ENCODE measurements around the gene MSH3. TPM values are rescaled to one million over a fixed set of nuclear protein-coding genes. Genes with fewer than 3 reads are reported as not detected.
A peak's percentile ranks its signal among the peaks of the same experiment; 100 is the strongest.
"Not testable (repeated sequence)": the region's sequence is repeated elsewhere in the genome, so short reads cannot be mapped to it uniquely, and the experiment has no call there.

Gene MSH3
- total RNA-seq, 2 experiments from 2014 or later, result 23.2 to 23.6 TPM

DNA sequence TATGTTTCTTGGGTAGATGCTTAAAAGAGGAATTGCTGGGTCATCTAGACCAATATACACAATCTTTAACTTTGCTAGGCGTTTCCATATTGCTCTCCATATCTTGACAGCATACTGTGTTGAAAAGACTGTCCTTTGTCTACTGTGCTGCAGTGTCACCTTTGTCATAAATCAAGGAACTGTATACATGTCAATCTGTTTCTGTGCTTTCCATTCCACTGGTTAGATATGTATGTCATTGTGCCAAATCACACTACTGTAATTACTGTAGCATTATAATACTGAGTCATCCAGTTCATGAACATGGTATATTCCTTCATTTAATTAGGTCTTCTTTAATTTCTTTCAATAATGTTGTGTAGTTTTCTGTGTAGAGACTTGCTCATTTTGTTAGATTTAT is 156.0 kb downstream of the MSH3 start:
- H3K27me3 Mint-ChIP-seq, result no peaks in the 10 kb centered on the region
- peaks cover 28% of the 10 kb centered on the region for H3K36me3 Mint-ChIP-seq
- intact Hi-C loops (cut with micrococcal nuclease), result no loop called here
- ChIA-PET CTCF (no interaction called here), POLR2A (no interaction called here)
- peaks cover 3% of the 10 kb centered on the region for H3K4me1 Mint-ChIP-seq (ENCODE audit: low read depth)
- no peak for DNase-seq
- no peak overlapping the region for H3K4me3 Mint-ChIP-seq
- no peaks in the 10 kb centered on the region for H3K9me3 Mint-ChIP-seq
- H3K27ac Mint-ChIP-seq, result no peak overlapping the region

GRCh38 chr5:80816590-80816989 is 162.1 kb downstream of the MSH3 start:
- H3K9me3 Mint-ChIP-seq, result no peaks in the 10 kb centered on the region
- no peaks in the 10 kb centered on the region for H3K27me3 Mint-ChIP-seq
- intact Hi-C loops (cut with micrococcal nuclease), result no loop called here
- ChIA-PET POLR2A (no interaction called here), CTCF (no interaction called here)
- DNase-seq, result no peak
- H3K4me3 Mint-ChIP-seq, result no peak overlapping the region
- H3K27ac Mint-ChIP-seq, result no peak overlapping the region
- H3K36me3 Mint-ChIP-seq, result peaks cover 40% of the 10 kb centered on the region
- no peaks in the 10 kb centered on the region for H3K4me1 Mint-ChIP-seq (ENCODE audit: low read depth)

GRCh38 chr5:80820685-80821084 is 166.2 kb downstream of the MSH3 start:
- no peaks in the 10 kb centered on the region for H3K9me3 Mint-ChIP-seq
- no peaks in the 10 kb centered on the region for H3K27me3 Mint-ChIP-seq
- H3K4me3 Mint-ChIP-seq, result no peak overlapping the region
- intact Hi-C loops (cut with micrococcal nuclease), result no loop called here
- peaks cover 43% of the 10 kb centered on the region for H3K36me3 Mint-ChIP-seq
- H3K4me1 Mint-ChIP-seq (ENCODE audit: low read depth), result no peaks in the 10 kb centered on the region
- ChIA-PET CTCF (no interaction called here), POLR2A (no interaction called here)
- no peak overlapping the region for H3K27ac Mint-ChIP-seq
- no peak for DNase-seq

DNA sequence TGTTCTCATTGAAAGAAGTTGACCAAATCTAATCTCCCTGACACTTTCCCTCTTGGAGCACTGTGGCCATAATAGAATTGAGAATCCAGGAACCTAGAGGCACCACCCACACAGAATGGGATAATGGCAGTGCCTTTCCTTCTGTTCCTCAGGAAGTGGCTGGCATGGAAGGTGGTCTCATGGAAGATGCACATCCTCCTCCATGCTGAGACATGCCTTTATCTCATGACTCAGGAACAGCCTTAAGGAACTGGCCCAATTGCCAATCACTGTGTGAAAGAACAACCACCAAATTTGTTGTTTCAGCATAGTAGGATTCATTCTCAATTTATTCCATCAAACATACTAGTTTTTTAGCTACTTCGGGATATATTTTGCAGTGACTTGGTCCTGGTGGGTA is 168.2 kb downstream of the MSH3 start:
- ChIA-PET CTCF (no interaction called here), POLR2A (no interaction called here)
- Mint-ChIP-seq H3K27me3 (no peaks in the 10 kb centered on the region), H3K36me3 (peaks cover 36% of the 10 kb centered on the region), H3K4me1 (ENCODE audit: low read depth) (no peaks in the 10 kb centered on the region), H3K9me3 (peaks cover 1% of the 10 kb centered on the region), H3K4me3 (no peak overlapping the region), H3K27ac (no peak overlapping the region)
- intact Hi-C loops (cut with micrococcal nuclease), result no loop called here
- DNase-seq, result no peak

GRCh38 chr5:80824159-80824558 is 169.7 kb downstream of the MSH3 start:
- intact Hi-C loops (cut with micrococcal nuclease); POLR2A ChIA-PET; CTCF ChIA-PET; DNase-seq; H3K4me1 Mint-ChIP-seq (ENCODE audit: low read depth); H3K4me3 Mint-ChIP-seq; H3K27me3 Mint-ChIP-seq; H3K27ac Mint-ChIP-seq: not testable (repeated sequence)
- H3K9me3 Mint-ChIP-seq, result peaks cover 17% of the 10 kb centered on the region
- peaks cover 45% of the 10 kb centered on the region for H3K36me3 Mint-ChIP-seq

DNA sequence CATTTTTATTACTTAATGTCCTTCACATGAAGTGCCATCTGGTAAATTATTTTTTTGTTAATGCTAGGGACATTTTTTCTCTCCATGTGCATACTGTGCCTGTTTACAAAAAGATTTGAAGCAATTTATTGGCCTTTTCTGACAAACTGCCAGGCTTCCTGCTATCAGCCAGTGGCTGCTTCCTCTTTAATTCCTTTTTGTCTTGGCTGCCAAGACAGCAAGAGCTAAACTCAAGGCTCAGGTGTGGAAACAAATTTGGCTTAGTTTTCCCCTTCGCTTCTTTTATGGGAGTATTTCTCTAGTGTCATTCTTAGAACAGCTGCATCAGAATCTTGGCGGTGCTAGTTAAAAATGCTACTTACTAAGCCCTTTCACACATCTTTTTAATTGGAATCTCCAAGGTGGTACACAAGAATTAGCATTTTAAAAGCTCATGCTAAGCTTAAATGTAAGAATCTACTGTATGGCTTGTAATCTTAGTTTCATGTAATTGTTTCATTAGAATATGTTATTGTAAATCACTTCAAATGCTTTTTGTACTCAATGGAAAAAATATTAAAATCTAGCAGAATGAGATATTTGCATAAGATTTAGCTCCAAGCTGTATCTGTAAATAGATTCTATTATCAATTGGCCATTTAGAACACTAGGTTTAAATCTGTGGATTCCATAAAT is 171.5 kb downstream of the MSH3 start:
- no peak overlapping the region for H3K27ac Mint-ChIP-seq
- H3K27me3 Mint-ChIP-seq, result no peaks in the 10 kb centered on the region
- H3K4me3 Mint-ChIP-seq, result no peak overlapping the region
- H3K36me3 Mint-ChIP-seq, result peaks cover 52% of the 10 kb centered on the region
- H3K9me3 Mint-ChIP-seq, result peaks cover 21% of the 10 kb centered on the region
- H3K4me1 Mint-ChIP-seq (ENCODE audit: low read depth), result no peaks in the 10 kb centered on the region
- POLR2A ChIA-PET, result interaction anchor here (0.6 kb wide), 1 partner anchor 14 kb away, joined by 4 read pairs; no protein-coding TSS in a partner anchor
- no peak for DNase-seq
- intact Hi-C loops (cut with micrococcal nuclease), result no loop called here
- CTCF ChIA-PET, result interaction anchor here (0.8 kb wide), 1 partner anchor 13 kb away, joined by 3 read pairs; no protein-coding TSS in a partner anchor

DNA sequence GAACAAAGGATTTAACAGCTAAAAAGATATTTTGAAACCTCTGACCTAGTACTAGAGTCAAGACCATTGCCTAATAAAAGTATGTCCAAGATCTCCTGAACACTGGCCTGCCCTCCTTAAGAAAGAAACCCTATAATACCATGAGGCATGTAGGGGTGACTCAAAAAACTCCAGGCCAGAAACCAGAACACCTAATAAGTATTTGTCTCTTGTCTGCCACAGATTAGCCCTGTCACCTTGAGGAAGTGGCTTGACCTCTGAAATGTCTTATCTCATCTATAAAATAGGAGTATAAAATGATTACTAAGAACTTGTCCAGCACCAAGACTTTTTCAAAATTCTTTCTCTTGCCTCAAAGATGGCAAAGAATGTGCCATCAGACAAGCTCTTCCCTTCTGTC is 180.3 kb downstream of the MSH3 start:
- Mint-ChIP-seq H3K27ac (no peak overlapping the region), H3K36me3 (peaks cover 9% of the 10 kb centered on the region), H3K4me3 (no peak overlapping the region), H3K9me3 (no peaks in the 10 kb centered on the region), H3K4me1 (ENCODE audit: low read depth) (peaks cover 13% of the 10 kb centered on the region), H3K27me3 (no peaks in the 10 kb centered on the region)
- intact Hi-C loops (cut with micrococcal nuclease), result no loop called here
- POLR2A ChIA-PET, result no interaction called here
- no peak for DNase-seq
- CTCF ChIA-PET, result no interaction called here

- no peak overlapping the region for H3K4me3 Mint-ChIP-seq
- H3K36me3 Mint-ChIP-seq, result peaks cover 5% of the 10 kb centered on the region
- no peak overlapping the region for H3K27ac Mint-ChIP-seq
- intact Hi-C loops (cut with micrococcal nuclease), result no loop called here
- ChIA-PET CTCF (no interaction called here), POLR2A (no interaction called here)
- no peak for DNase-seq
- H3K4me1 Mint-ChIP-seq (ENCODE audit: low read depth), result peaks cover 13% of the 10 kb centered on the region
- no peaks in the 10 kb centered on the region for H3K27me3 Mint-ChIP-seq
- no peaks in the 10 kb centered on the region for H3K9me3 Mint-ChIP-seq
Measured at GRCh38 chr5:80835128-80835527, 180.7 kb downstream of the MSH3 start.

GRCh38 chr5:80837679-80838078 is 183.2 kb downstream of the MSH3 start:
- POLR2A ChIA-PET, result no interaction called here
- DNase-seq, result peak; percentile 40
- CTCF ChIA-PET, result no interaction called here
- Mint-ChIP-seq H3K36me3 (peaks cover 17% of the 10 kb centered on the region), H3K4me1 (ENCODE audit: low read depth) (peaks cover 20% of the 10 kb centered on the region), H3K27me3 (no peaks in the 10 kb centered on the region), H3K4me3 (no peak overlapping the region), H3K27ac (no peak overlapping the region), H3K9me3 (peaks cover 2% of the 10 kb centered on the region)
- intact Hi-C loops (cut with micrococcal nuclease), result no loop called here

DNA sequence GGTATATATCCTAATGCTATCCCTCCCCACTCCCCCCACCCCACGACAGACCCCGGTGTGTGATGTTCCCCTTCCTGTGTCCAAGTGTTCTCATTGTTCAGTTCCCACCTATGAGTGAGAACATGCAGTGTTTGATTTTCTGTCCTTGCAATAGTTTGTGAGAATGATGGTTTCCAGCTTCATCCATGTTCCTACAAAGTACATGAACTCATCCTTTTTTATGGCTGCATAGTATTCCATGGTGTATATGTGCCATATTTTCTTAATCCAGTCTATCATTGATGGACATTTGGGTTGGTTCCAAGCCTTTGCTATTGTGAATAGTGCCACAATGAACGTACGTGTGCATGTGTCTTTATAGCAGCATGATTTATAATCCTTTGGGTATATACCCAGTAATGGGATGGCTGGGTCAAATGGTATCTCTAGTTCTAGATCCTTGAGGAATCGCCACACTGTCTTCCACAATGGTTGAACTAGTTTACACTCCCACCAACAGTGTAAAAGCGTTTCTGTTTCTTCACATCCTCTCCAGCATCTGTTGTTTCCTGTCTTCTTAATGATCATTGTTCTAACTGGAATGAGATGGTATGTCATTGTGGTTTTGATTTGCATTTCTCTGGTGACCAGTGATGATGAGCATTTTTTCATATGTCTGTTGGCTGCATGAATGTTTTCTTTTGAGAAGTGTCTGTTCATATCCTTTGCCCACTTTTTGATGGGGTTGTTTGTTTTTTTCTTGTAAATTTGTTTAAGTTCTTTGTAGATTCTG is 186.8 kb downstream of the MSH3 start:
- Mint-ChIP-seq H3K4me1 (ENCODE audit: low read depth) (peaks cover 20% of the 10 kb centered on the region), H3K36me3 (peaks cover 27% of the 10 kb centered on the region)
- intact Hi-C loops (cut with micrococcal nuclease); H3K27ac Mint-ChIP-seq; POLR2A ChIA-PET; H3K4me3 Mint-ChIP-seq; DNase-seq; H3K9me3 Mint-ChIP-seq; CTCF ChIA-PET; H3K27me3 Mint-ChIP-seq: not testable (repeated sequence)

DNA sequence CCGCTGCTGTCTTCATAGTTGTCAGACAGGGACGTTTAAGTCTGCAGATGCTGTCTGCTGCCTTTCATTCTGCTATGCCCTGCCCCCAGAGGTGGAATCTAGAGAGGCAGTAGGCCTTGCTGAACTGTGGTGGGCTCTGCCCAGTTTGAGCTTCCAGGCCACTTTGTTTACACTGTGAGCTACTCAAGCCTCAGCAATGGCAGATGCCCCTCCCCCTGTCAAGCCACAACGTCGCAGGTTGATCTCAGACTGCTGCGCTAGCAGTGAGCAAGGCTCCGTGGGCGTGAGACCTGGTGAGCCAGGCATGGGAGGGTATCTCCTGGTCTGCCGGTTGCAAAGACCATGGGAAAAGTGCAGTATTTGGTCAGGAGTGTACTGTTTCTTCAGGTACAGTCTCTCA is 192.0 kb downstream of the MSH3 start:
- peak; percentile 12 for DNase-seq
- CTCF ChIA-PET; intact Hi-C loops (cut with micrococcal nuclease); H3K27me3 Mint-ChIP-seq; H3K4me3 Mint-ChIP-seq; H3K27ac Mint-ChIP-seq; H3K4me1 Mint-ChIP-seq (ENCODE audit: low read depth); POLR2A ChIA-PET: not testable (repeated sequence)
- Mint-ChIP-seq H3K36me3 (peaks cover 61% of the 10 kb centered on the region), H3K9me3 (peaks cover 26% of the 10 kb centered on the region)

DNA sequence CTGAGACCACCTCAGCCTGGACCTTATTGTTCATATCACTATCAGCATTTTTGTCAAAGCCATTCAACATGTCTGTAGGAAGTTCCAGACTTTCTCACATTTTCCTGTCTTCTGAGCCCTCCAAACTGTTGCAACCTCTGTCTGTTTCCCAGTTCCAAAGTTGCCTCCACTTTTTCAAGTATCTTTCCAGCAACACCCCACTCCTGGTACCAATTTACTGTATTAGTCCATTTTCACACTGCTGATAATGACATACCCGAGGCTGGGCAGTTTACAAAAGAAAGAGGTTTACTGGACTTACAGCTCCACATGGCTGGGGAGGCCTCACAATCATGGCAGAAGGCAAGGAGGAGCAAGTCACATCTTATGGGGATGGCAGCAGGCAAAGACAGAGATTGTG is 195.7 kb downstream of the MSH3 start:
- Mint-ChIP-seq H3K36me3 (peaks cover 56% of the 10 kb centered on the region), H3K9me3 (peaks cover 26% of the 10 kb centered on the region), H3K4me1 (ENCODE audit: low read depth) (peaks cover 14% of the 10 kb centered on the region)
- CTCF ChIA-PET; H3K27me3 Mint-ChIP-seq; H3K4me3 Mint-ChIP-seq; DNase-seq; intact Hi-C loops (cut with micrococcal nuclease); POLR2A ChIA-PET; H3K27ac Mint-ChIP-seq: not testable (repeated sequence)
